HCT116 (cell line): Measurements from ENCODE around the gene MAP4K1. TPM values are rescaled to one million over a fixed set of nuclear protein-coding genes. Genes with fewer than 3 reads are reported as not detected.

Experiments
- ATAC-seq: fragments of 200-7000 bp; cut with Tn5 transposase; 2 replicates; pipeline ENCODE4 v1.9.1; 2020; ENCODE audit warnings: mild to moderate bottlenecking, moderate library complexity
- BruUV-seq: library from RNA; stranded (reverse); fragments of 400-500 nt; replicated peaks from 2 replicates; lab custom pipeline; 2021; lab: Mats Ljungman, UMichigan
- CTCF ChIA-PET: fragments of 300-600 bp; sonication (Branson Sonifier 250); formaldehyde crosslinking; loops from one replicate; lab custom pipeline; 2021; ENCODE audit warnings: antibody characterized with exemption; lab: Charles Lee
- POLR2A ChIA-PET: fragments of 300-600, 350-600 bp; sonication (Branson Sonifier 250); formaldehyde crosslinking; loops from one replicate; lab custom pipeline; 2021; ENCODE audit warnings: antibody characterized with exemption; lab: Charles Lee
- RAD21 ChIA-PET, 2 experiments: fragments of 300-600 bp; sonication (Branson Sonifier 250); formaldehyde crosslinking; loops; one replicate each; lab custom pipeline; 2023; ENCODE audit warnings: low total read pairs in 2 of 2; ENCODE audit not compliant: uncharacterized antibody in 2 of 2, unreplicated experiment in 2 of 2, low non-redundant PET in 1 of 2; lab: Charles Lee
- DNase-seq: peaks from one replicate; pipeline ENCODE4 v3.0.0-alpha.2; 2010; ENCODE audit warnings: low read depth, low spot score
- H2AFZ ChIP-seq: fragments of 200-600 bp; shearing (Covaris generic), sonication (generic); 2 replicates; pipeline ENCODE4 v1.6.1; 2017; ENCODE audit warnings: low read depth, mixed run types, mixed read lengths, antibody characterized with exemption, low read length; ENCODE audit not compliant: poor library complexity, severe bottlenecking
- H3K27ac ChIP-seq: 2 replicates; pipeline ENCODE4 v1.5.1; 2012; ENCODE audit warnings: low read depth, low read length
- H3K27me3 ChIP-seq: fragments of 200-600 bp; sonication (generic); 2 replicates; pipeline ENCODE4 v1.6.1; 2016; ENCODE audit warnings: mixed run types, low read length, mixed read lengths; ENCODE audit not compliant: insufficient read depth
- H3K36me3 ChIP-seq, 2 experiments: fragments of 200-500 bp in 1 of 2; fragments of 200-600 bp in 1 of 2; sonication (Bioruptor generic) in 1 of 2; sonication (generic) in 1 of 2; 2 replicates each; pipeline versions ENCODE4 v1.5.1 to v1.6.1; 2014 to 2016; ENCODE audit warnings: low read length in 2 of 2, inconsistent platforms in 1 of 2, mixed read lengths in 1 of 2, mixed run types in 1 of 2; ENCODE audit not compliant: insufficient read depth in 2 of 2, control insufficient read depth in 1 of 2
- H3K4me1 ChIP-seq, 2 experiments: fragments of 200-600 bp in 1 of 2; sonication (generic) in 1 of 2; 2 replicates each; pipeline versions ENCODE4 v1.5.1 to v1.6.1; 2012 to 2017; ENCODE audit warnings: low read length in 2 of 2, inconsistent platforms in 1 of 2, mild to moderate bottlenecking in 1 of 2, mixed read lengths in 1 of 2, mixed run types in 1 of 2, moderate library complexity in 1 of 2; ENCODE audit not compliant: insufficient read depth in 2 of 2, control insufficient read depth in 1 of 2
- H3K4me2 ChIP-seq: fragments of 200-600 bp; sonication (generic); 2 replicates; pipeline ENCODE4 v1.6.1; 2017; ENCODE audit warnings: mixed run types, low read length, mixed read lengths
- H3K4me3 ChIP-seq, 2 experiments: fragments of 200-600 bp in 1 of 2; sonication (generic) in 1 of 2; replicated peaks in 1 of 2; 2 replicates each; pipeline ENCODE4 v1.5.1; 2011 to 2016; ENCODE audit warnings: low read length in 2 of 2, control low read depth in 1 of 2, low read depth in 1 of 2, mild to moderate bottlenecking in 1 of 2, mixed read lengths in 1 of 2, mixed run types in 1 of 2
- H3K79me2 ChIP-seq: fragments of 200-600 bp; sonication (generic); 2 replicates; pipeline ENCODE4 v1.6.1; 2017; ENCODE audit warnings: mild to moderate bottlenecking, mixed run types, low read length, moderate library complexity, mixed read lengths; ENCODE audit not compliant: insufficient read depth
- H3K9ac ChIP-seq: fragments of 200-600 bp; sonication (generic); 2 replicates; pipeline ENCODE4 v1.6.1; 2016; ENCODE audit warnings: low read length, mixed read lengths
- H3K9me2 ChIP-seq: fragments of 200-600 bp; sonication (generic), shearing (Covaris generic); 2 replicates; pipeline ENCODE4 v1.6.1; 2017; ENCODE audit warnings: mixed run types, mild to moderate bottlenecking, moderate library complexity; ENCODE audit not compliant: insufficient read depth
- H3K9me3 ChIP-seq, 2 experiments: fragments of 200-500 bp in 1 of 2; fragments of 200-600 bp in 1 of 2; sonication (Bioruptor generic) in 1 of 2; sonication (generic) in 1 of 2; 2 replicates each; pipeline ENCODE4 v1.6.1; 2014 to 2017; ENCODE audit warnings: low read length in 2 of 2, mixed read lengths in 2 of 2, inconsistent platforms in 1 of 2, low read depth in 1 of 2, mild to moderate bottlenecking in 1 of 2, mixed run types in 1 of 2, moderate library complexity in 1 of 2; ENCODE audit not compliant: control insufficient read depth in 1 of 2, insufficient read depth in 1 of 2
- H4K20me1 ChIP-seq: fragments of 200-600 bp; sonication (generic), shearing (Covaris generic); 2 replicates; pipeline ENCODE4 v1.6.1; 2017; ENCODE audit warnings: mixed run types, mild to moderate bottlenecking, moderate library complexity; ENCODE audit not compliant: insufficient read depth
- ATF3 ChIP-seq: IDR thresholded peaks from 2 replicates; pipeline ENCODE4 v1.6.1; 2012
- CEBPB ChIP-seq: IDR thresholded peaks from 2 replicates; pipeline ENCODE4 v1.6.1; 2012; ENCODE audit warnings: low read depth
- CTCF ChIP-seq, 3 experiments: fragments of 200-600 bp in 1 of 3; sonication (generic) in 1 of 3; IDR thresholded peaks in 2 of 3; conservative IDR thresholded peaks in 1 of 3; 2 replicates each; pipeline ENCODE4 v1.5.1; 2012 to 2017; ENCODE audit warnings: low read depth in 2 of 3, low read length in 2 of 3, antibody characterized with exemption in 1 of 3, borderline replicate concordance in 1 of 3, control low read depth in 1 of 3, mild to moderate bottlenecking in 1 of 3, mixed read lengths in 1 of 3, mixed run types in 1 of 3, moderate library complexity in 1 of 3; ENCODE audit not compliant: insufficient read depth in 1 of 3
- EGR1 ChIP-seq: IDR thresholded peaks from 2 replicates; pipeline ENCODE4 v1.6.1; 2012; ENCODE audit warnings: low read depth
- ELF1 ChIP-seq: IDR thresholded peaks from 2 replicates; pipeline ENCODE4 v1.6.1; 2012; ENCODE audit warnings: low read depth, borderline replicate concordance
- FOSL1 ChIP-seq: IDR thresholded peaks from 2 replicates; pipeline ENCODE4 v1.6.1; 2012; ENCODE audit warnings: low read depth
- JUND ChIP-seq: IDR thresholded peaks from 2 replicates; pipeline ENCODE4 v1.6.1; 2012
- MAX ChIP-seq: IDR thresholded peaks from 2 replicates; pipeline ENCODE4 v1.6.1; 2012
- POLR2A ChIP-seq: IDR thresholded peaks from 2 replicates; pipeline ENCODE4 v1.7.0; 2011; ENCODE audit warnings: borderline replicate concordance; ENCODE audit not compliant: insufficient read depth, insufficient read length; ENCODE audit errors: extremely low read depth
- POLR2AphosphoS5 ChIP-seq: IDR thresholded peaks from 2 replicates; pipeline ENCODE4 v1.6.1; 2011; ENCODE audit warnings: mild to moderate bottlenecking, low read depth, low read length, moderate library complexity
- RAD21 ChIP-seq: IDR thresholded peaks from 2 replicates; pipeline ENCODE4 v1.6.1; 2012; ENCODE audit warnings: low read depth, mild to moderate bottlenecking
- REST ChIP-seq: IDR thresholded peaks from 2 replicates; pipeline ENCODE4 v1.6.1; 2012; ENCODE audit warnings: low read depth
- SIN3A ChIP-seq: IDR thresholded peaks from 2 replicates; pipeline ENCODE4 v1.6.1; 2012; ENCODE audit warnings: low read depth
- SP1 ChIP-seq: IDR thresholded peaks from 2 replicates; pipeline ENCODE4 v1.6.1; 2012; ENCODE audit warnings: low read depth
- SRF ChIP-seq: IDR thresholded peaks from 2 replicates; pipeline ENCODE4 v1.6.1; 2012; ENCODE audit warnings: low read depth
- TCF7L2 ChIP-seq: IDR thresholded peaks from 2 replicates; pipeline ENCODE4 v1.7.0; 2011; ENCODE audit warnings: borderline replicate concordance, inconsistent platforms; ENCODE audit not compliant: insufficient read depth, insufficient read length; ENCODE audit errors: extremely low read depth
- YY1 ChIP-seq: IDR thresholded peaks from 2 replicates; pipeline ENCODE4 v1.6.1; 2011; ENCODE audit warnings: low read length, low read depth, moderate library complexity, mild to moderate bottlenecking; ENCODE audit not compliant: insufficient replicate concordance; ENCODE audit errors: extremely low read depth
- ZBTB33 ChIP-seq: IDR thresholded peaks from 2 replicates; pipeline ENCODE4 v1.6.1; 2011; ENCODE audit warnings: mild to moderate bottlenecking, low read length, moderate library complexity; ENCODE audit not compliant: insufficient replicate concordance; ENCODE audit errors: extremely low read depth
- ZFX ChIP-seq: fragments of 450-650 bp; IDR thresholded peaks from 2 replicates; pipeline ENCODE4 v1.6.1; 2017
- intact Hi-C: fragments of 100-400 bp; cut with micrococcal nuclease; formaldehyde crosslinking; loops from 2 replicates; pipeline ENCODE4 v1.10.0; 2022
- total RNA-seq: library from RNA; stranded (reverse); gene quantifications from one replicate; pipeline ENCODE4 v1.2.1, GENCODE V29; 2021; ENCODE audit not compliant: unreplicated experiment

MAP4K1 gene
- total RNA-seq, 1 experiment from 2014 or later, result 9.1 TPM

GRCh38 chr19:38632476-38633213, 14.9 kb upstream of the MAP4K1 start:
- Histone ChIP-seq H3K9ac (no peak overlapping the region), H3K27ac (no peak overlapping the region; the same call in 1 of the 2 replicates), H3K9me2 (no peaks in the 10 kb centered on the region), H3K4me1 (peaks cover 15 to 32% of the 10 kb centered on the region in 2 experiments), H3K27me3 (no peaks in the 10 kb centered on the region), H3K4me3 (no peak overlapping the region), H3K4me2 (no peak overlapping the region), H2AFZ (no peak overlapping the region), H4K20me1 (no peaks in the 10 kb centered on the region), H3K36me3 (peaks cover 28 to 47% of the 10 kb centered on the region in 2 experiments), H3K9me3 (no peaks in the 10 kb centered on the region), H3K79me2 (peaks cover 16% of the 10 kb centered on the region; the same call in 1 of the 2 replicates)
- DNase-seq (no peak), ATAC-seq (no peak)
- TF ChIP-seq CTCF (IDR thresholded peaks at IDR 0.05 in 2 of 3, conservative IDR thresholded peaks at IDR 0.05 in 1 of 3; ENCODE audit: borderline replicate concordance in 1 of 3, insufficient read depth in 1 of 3, low read depth in 2 of 3, low read length in 2 of 3) (no peak), SIN3A (no peak), FOSL1 (no peak), TCF7L2 (no peak), ZBTB33 (no peak), ZFX (no peak), YY1 (no peak), POLR2A (no peak), SRF (no peak), POLR2AphosphoS5 (no peak), RAD21 (no peak), ATF3 (no peak), REST (no peak), EGR1 (no peak), SP1 (no peak), CEBPB (no peak), MAX (no peak), ELF1 (no peak), JUND (no peak)
- ChIA-PET POLR2A (interaction anchor here (1.5 kb wide), 1 partner anchor 14 kb away, joined by 4 read pairs; the partner anchor contains the start of gene EIF3K), CTCF (interaction anchor here (3.1 kb wide), 1 partner anchor 13 kb away, joined by 21 read pairs; the partner anchor contains the start of gene EIF3K), RAD21 (no interaction called here)
- no TSS peak for BruUV-seq
- intact Hi-C loops, result loop anchor here (10.0 kb wide), 1 partner anchor 118 kb away; no protein-coding TSS in a partner anchor
